HG02840 (cell line): ENCODE results near the gene TSPY9.
"Not testable (repeated sequence)": the region's sequence is repeated elsewhere in the genome, so short reads cannot be mapped to it uniquely, and the experiment has no call there.

Source experiments
- ATAC-seq: cut with Tn5 transposase; IDR thresholded peaks from one replicate; pipeline ENCODE4 v1.9.1; 2021; ENCODE audit warnings: mild to moderate bottlenecking, moderate library complexity, moderate number of reproducible peaks; ENCODE audit not compliant: unreplicated experiment, low FRiP score

The TSPY9 gene

GRCh38 chrY:9486967-9487366 is at the start of gene TSPY9:
Gene TSPY9 (plus strand): TSS chrY:9487267. CDS start chrY:9487313, 46 bp downstream.
- not testable (repeated sequence) for ATAC-seq

DNA sequence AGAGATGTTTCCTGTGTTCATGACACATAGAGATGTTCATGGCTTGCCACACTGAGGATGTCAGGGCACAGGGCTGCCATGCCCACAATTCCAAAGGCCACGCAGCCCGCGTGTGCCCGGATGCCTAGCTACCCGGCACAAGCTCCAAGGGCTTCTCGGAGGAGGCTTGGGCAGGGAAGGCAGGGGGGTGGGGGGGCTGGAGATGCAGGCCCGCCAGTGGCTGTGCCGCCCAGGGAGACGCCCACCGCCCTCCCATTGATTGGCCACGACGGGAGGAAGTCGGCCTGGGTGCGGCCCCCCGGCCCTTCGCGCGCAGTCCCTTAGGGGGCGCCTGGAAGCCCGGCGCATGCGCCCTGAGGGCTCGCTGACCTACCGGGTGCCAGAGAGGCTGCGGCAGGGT is 20.4 kb upstream of the TSPY9 start, which contains the start of gene TSPY1:
Gene TSPY1 (plus strand): TSS at position 301 of the 400 bp plus-strand sequence. CDS start 46 bp downstream, at position 347.
- ATAC-seq, result not testable (repeated sequence)

GRCh38 chrY:9504396-9504795 is 17.3 kb downstream of the TSPY9 start:
- ATAC-seq, result not testable (repeated sequence)

DNA sequence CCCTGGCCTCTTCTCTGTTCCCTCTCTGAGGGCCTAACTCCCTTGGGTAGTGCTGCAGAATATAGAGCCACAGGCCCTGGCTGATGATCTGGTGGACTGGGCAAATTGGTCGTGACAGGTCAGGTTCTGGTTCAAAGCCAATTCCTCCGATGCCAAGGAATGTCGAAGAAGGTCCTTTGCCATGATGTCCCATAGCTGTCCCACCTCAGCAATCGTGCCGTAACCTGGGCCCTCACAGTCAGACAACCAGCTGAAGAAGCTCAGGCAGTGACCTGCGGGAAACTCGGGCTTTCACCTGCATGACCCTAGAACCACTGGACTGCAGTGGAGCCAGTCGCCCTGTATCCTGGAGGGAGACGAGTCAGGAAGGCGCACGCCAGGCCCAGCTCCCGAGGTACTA is 29.2 kb downstream of the TSPY9 start:
- not testable (repeated sequence) for ATAC-seq

DNA sequence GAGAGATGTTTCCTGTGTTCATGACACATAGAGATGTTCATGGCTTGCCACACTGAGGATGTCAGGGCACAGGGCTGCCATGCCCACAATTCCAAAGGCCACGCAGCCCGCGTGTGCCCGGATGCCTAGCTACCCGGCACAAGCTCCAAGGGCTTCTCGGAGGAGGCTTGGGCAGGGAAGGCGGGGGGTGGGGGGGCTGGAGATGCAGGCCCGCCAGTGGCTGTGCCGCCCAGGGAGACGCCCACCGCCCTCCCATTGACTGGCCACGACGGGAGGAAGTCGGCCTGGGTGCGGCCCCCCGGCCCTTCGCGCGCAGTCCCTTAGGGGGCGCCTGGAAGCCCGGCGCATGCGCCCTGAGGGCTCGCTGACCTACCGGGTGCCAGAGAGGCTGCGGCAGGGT is 40.5 kb downstream of the TSPY9 start, which contains the start of gene TSPY10:
Gene TSPY10 (plus strand): TSS at position 301 of the 400 bp plus-strand sequence. CDS start 46 bp downstream, at position 347.
- ATAC-seq, result not testable (repeated sequence)
